A549 (cell line): ENCODE measurements around the gene MPC2. TPM values are rescaled to one million over a fixed set of nuclear protein-coding genes. Genes with fewer than 3 reads are reported as not detected.

ENCODE experiments used
- ATAC-seq, 2 experiments: fragments of 200-7000 bp in 1 of 2; fragments of >200 bp in 1 of 2; cut with Nextera tagmentation in 1 of 2; cut with Tn5 transposase in 1 of 2; 3 replicates each; pipeline versions ENCODE4 v1.8.0 to v1.9.1; 2018 to 2020; ENCODE audit warnings: mild to moderate bottlenecking in 1 of 2, moderate library complexity in 1 of 2
- CTCF ChIA-PET: fragments of 300-600 bp; sonication (Branson Sonifier 250); formaldehyde crosslinking; extraction: SDS; loops from one replicate; lab custom pipeline; 2021; ENCODE audit warnings: antibody characterized with exemption, inconsistent platforms; lab: Yijun Ruan, JAX
- POLR2A ChIA-PET: fragments of 350-600 bp; formaldehyde crosslinking; extraction: SDS; loops from one replicate; lab custom pipeline; 2021; ENCODE audit warnings: antibody characterized with exemption, inconsistent platforms; lab: Yijun Ruan, JAX
- DNase-seq, 2 experiments: peaks; one replicate each; pipeline versions ENCODE4 v3.0.0 to v3.0.0-alpha.2; 2011 to 2016; ENCODE audit warnings: low read depth in 1 of 2, low spot score in 1 of 2
- FAIRE-seq: peaks from 2 replicates; lab custom pipeline; 2011; peaks lifted over from hg19 to GRCh38; lab: Jason Lieb, UNC
- H3K27ac ChIP-seq, 2 experiments: fragments of >200 bp; sonication (Bioruptor Twin); formaldehyde crosslinking; 3 replicates each; pipeline ENCODE4 v1.5.1; 2016 to 2017
- H3K4me1 ChIP-seq: fragments of >200 bp; sonication (Bioruptor Twin); formaldehyde crosslinking; 3 replicates; pipeline ENCODE4 v1.6.1; 2016
- H3K4me2 ChIP-seq: fragments of >200 bp; sonication (Bioruptor Twin); formaldehyde crosslinking; 3 replicates; pipeline ENCODE4 v1.6.1; 2016
- H3K4me3 ChIP-seq: fragments of >200 bp; sonication (Bioruptor Twin); formaldehyde crosslinking; 3 replicates; pipeline ENCODE4 v1.5.1; 2016
- H3K9me3 ChIP-seq: fragments of >200 bp; sonication (Bioruptor Twin); formaldehyde crosslinking; 3 replicates; pipeline ENCODE4 v1.6.1; 2016
- ATOH8 ChIP-seq: fragments of 250-450 bp; sonication (Bioruptor Pico); IDR thresholded peaks from 2 replicates; pipeline ENCODE4 v1.5.0; 2020; ENCODE audit warnings: low read depth, mild to moderate bottlenecking, moderate library complexity
- BCL3 ChIP-seq: fragments of >200 bp; sonication (Bioruptor Twin); formaldehyde crosslinking; IDR thresholded peaks from 3 replicates; pipeline ENCODE4 v1.6.1; 2016
- BHLHE40 ChIP-seq: IDR thresholded peaks from 2 replicates; pipeline ENCODE4 v1.6.1; 2012; ENCODE audit warnings: low read depth, low read length, inconsistent platforms
- CBX2 ChIP-seq: fragments of 200-600 bp; sonication (generic); IDR thresholded peaks from 2 replicates; pipeline ENCODE4 v1.6.1; 2016; ENCODE audit warnings: low read depth, mild to moderate bottlenecking, borderline replicate concordance
- CBX8 ChIP-seq: fragments of 200-600 bp; sonication (generic); IDR thresholded peaks from 2 replicates; pipeline ENCODE4 v1.6.1; 2016
- CEBPB ChIP-seq, 2 experiments: fragments of >200 bp in 1 of 2; sonication (Bioruptor Twin) in 1 of 2; formaldehyde crosslinking in 1 of 2; IDR thresholded peaks; 2 replicates each; pipeline ENCODE4 v1.6.1; 2012 to 2016
- CTCF ChIP-seq: fragments of >200 bp; sonication (Bioruptor Twin); formaldehyde crosslinking; IDR thresholded peaks from 3 replicates; pipeline ENCODE4 v1.5.1; 2016
- EP300 ChIP-seq, 2 experiments: fragments of >200 bp; sonication (Bioruptor Twin); formaldehyde crosslinking; IDR thresholded peaks; 2 replicates in 1 of 2; 3 replicates in 1 of 2; pipeline ENCODE4 v1.6.1; 2016 to 2017
- FOSL2 ChIP-seq, 2 experiments: fragments of 450-650 bp in 1 of 2; fragments of >200 bp in 1 of 2; sonication (Bioruptor Twin) in 1 of 2; formaldehyde crosslinking; IDR thresholded peaks; 2 replicates each; pipeline versions ENCODE4 v1.5.0 to v1.6.1; 2016 to 2020; ENCODE audit warnings: mild to moderate bottlenecking in 1 of 2, moderate library complexity in 1 of 2
- GATA3 ChIP-seq: IDR thresholded peaks from 2 replicates; pipeline ENCODE4 v1.6.1; 2012; ENCODE audit warnings: borderline replicate concordance
- HES2 ChIP-seq: fragments of >200 bp; sonication (Bioruptor Twin); formaldehyde crosslinking; IDR thresholded peaks from 2 replicates; pipeline ENCODE4 v1.6.1; 2016
- HEYL ChIP-seq: fragments of 250-450 bp; sonication (Bioruptor Pico); IDR thresholded peaks from 2 replicates; pipeline ENCODE4 v1.8.0; 2021; ENCODE audit warnings: mild to moderate bottlenecking, moderate library complexity
- KDM5A ChIP-seq: fragments of 200-600 bp; sonication (generic); IDR thresholded peaks from 2 replicates; pipeline ENCODE4 v1.6.1; 2016; ENCODE audit warnings: antibody characterized with exemption, mild to moderate bottlenecking
- MAFK ChIP-seq: fragments of 450-650 bp; IDR thresholded peaks from 2 replicates; pipeline ENCODE4 v1.6.1; 2014; ENCODE audit not compliant: partially characterized antibody
- MAX ChIP-seq: IDR thresholded peaks from 2 replicates; pipeline ENCODE4 v1.6.1; 2012
- NFE2L2 ChIP-seq: fragments of 150-350 bp; conservative IDR thresholded peaks from 2 replicates; pipeline ENCODE4 v1.6.1; 2014; ENCODE audit warnings: low read length
- NR3C1 ChIP-seq: fragments of >200 bp; sonication (Bioruptor Twin); formaldehyde crosslinking; IDR thresholded peaks from 3 replicates; pipeline ENCODE4 v1.6.1; 2017
- POLR2A ChIP-seq: IDR thresholded peaks from 2 replicates; pipeline ENCODE4 v1.6.1; 2012; ENCODE audit warnings: mild to moderate bottlenecking, low read length
- POLR2AphosphoS2 ChIP-seq: conservative IDR thresholded peaks from 2 replicates; pipeline ENCODE4 v1.6.1; 2012; ENCODE audit warnings: low read length, improper control_type of control experiment, inconsistent platforms
- RAD21 ChIP-seq, 2 experiments: fragments of >200 bp in 1 of 2; sonication (Bioruptor Twin) in 1 of 2; formaldehyde crosslinking in 1 of 2; IDR thresholded peaks in 1 of 2; conservative IDR thresholded peaks in 1 of 2; 2 replicates in 1 of 2; 3 replicates in 1 of 2; pipeline ENCODE4 v1.6.1; 2012 to 2018; ENCODE audit warnings: inconsistent platforms in 1 of 2
- RCOR1 ChIP-seq: fragments of 150-350 bp; IDR thresholded peaks from 2 replicates; pipeline ENCODE4 v1.6.1; 2014; ENCODE audit warnings: antibody characterized with exemption, low read length, low read depth
- RFX5 ChIP-seq: fragments of 450-650 bp; IDR thresholded peaks from 2 replicates; pipeline ENCODE4 v1.7.1; 2014; ENCODE audit warnings: antibody characterized with exemption, mild to moderate bottlenecking, moderate library complexity
- TP53 ChIP-seq: fragments of 250-450 bp; sonication (Bioruptor Pico); IDR thresholded peaks from 2 replicates; pipeline ENCODE4 v1.5.0; 2021; ENCODE audit warnings: mild to moderate bottlenecking, moderate library complexity
- ZC3H11A ChIP-seq: fragments of 450-650 bp; IDR thresholded peaks from 2 replicates; pipeline ENCODE4 v1.6.1; 2014; ENCODE audit warnings: antibody characterized with exemption, mild to moderate bottlenecking
- ZFP36 ChIP-seq: fragments of 450-650 bp; IDR thresholded peaks from 2 replicates; pipeline ENCODE4 v1.6.1; 2014; ENCODE audit warnings: borderline replicate concordance; ENCODE audit not compliant: partially characterized antibody
- ZNF302 ChIP-seq: fragments of 250-450 bp; sonication (Bioruptor Pico); IDR thresholded peaks from 2 replicates; pipeline ENCODE4 v1.9.0; 2021; ENCODE audit warnings: inconsistent platforms, mild to moderate bottlenecking, moderate library complexity
- WGBS: methylation state at CpG from one replicate; pipeline ENCODE4 v1.1.6; 2017; ENCODE audit errors: missing lambda C conversion rate; 5-methylcytosine and 5-hydroxymethylcytosine counted together
- polyA plus RNA-seq, 4 experiments: library from polyadenylated mRNA; depleted of rRNA in 3 of 4; stranded (reverse); fragments of >200 nt; fragmentation: RNase III in 1 of 4; extraction: RNeasy Plus Mini Kit Qiagen cat#74134 plus additional on column Dnase treatment in 1 of 4; gene quantifications; 2 replicates in 3 of 4; 3 replicates in 1 of 4; pipeline ENCODE4 v1.2.3, GENCODE V29; 2011 to 2017
- TF ChIP-seq, protein P1 (sequence below): IDR thresholded peaks from 2 replicates; pipeline ENCODE4 v1.6.1; 2012
- TF ChIP-seq, protein P2 (sequence below): fragments of 150-350 bp; IDR thresholded peaks from 2 replicates; pipeline ENCODE4 v1.6.1; 2014; ENCODE audit warnings: low read depth, mild to moderate bottlenecking, low read length
- TF ChIP-seq, protein P3 (sequence below): fragments of 250-450 bp; sonication (Bioruptor Pico); IDR thresholded peaks from 2 replicates; pipeline ENCODE4 v1.5.0; 2021; ENCODE audit warnings: mild to moderate bottlenecking, moderate library complexity, borderline replicate concordance

MPC2 gene
- polyA plus RNA-seq, 2 of the 4 experiments (the other 2 are of a cell fraction) = 53.0 to 120 TPM

DNA sequence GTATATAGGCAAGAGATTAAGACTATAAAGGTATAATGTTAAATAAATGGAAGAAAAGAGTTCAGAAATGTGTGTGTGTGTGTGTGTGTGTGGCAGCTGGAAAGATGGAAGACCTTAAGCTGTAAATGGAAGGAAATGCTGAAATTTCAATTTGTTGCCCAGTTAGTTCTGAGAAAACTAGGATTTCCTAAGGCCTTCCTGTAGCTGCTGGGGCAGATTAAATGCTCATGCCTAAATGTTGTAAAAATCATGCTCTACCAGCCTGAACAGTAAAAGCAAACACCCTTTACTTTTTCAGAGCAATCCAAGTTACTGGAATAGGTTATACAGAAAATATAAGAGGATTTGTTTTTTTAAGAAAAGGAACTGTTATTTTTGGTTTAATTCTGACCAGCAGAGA lies 31.2 kb downstream of the MPC2 start:
- ChIA-PET POLR2A (no interaction called here), CTCF (no interaction called here)
- ATAC-seq (no peak), FAIRE-seq (no peak), DNase-seq (no peak)
- no peaks in the 10 kb centered on the region for H3K9me3 ChIP-seq
- peaks cover 9% of the 10 kb centered on the region; the same call in 2 of the 3 replicates for H3K4me1 ChIP-seq
- no peak overlapping the region for H3K4me2 ChIP-seq
- TF ChIP-seq CBX8 (no peak), KDM5A (no peak), POLR2A (no peak), BCL3 (no peak), ZNF302 (CRISPR knock-in tag) (no peak), NR3C1 (no peak), CTCF (no peak), POLR2AphosphoS2 (no peak), MAFK (no peak), ZC3H11A (no peak), RAD21 (conservative IDR thresholded peaks at IDR 0.05 in 1 of 2, IDR thresholded peaks at IDR 0.05 in 1 of 2) (no peak), HEYL (no peak), CEBPB (IDR thresholded peaks at IDR 0.05) (no peak), TP53 (CRISPR knock-in tag) (no peak), EP300 (IDR thresholded peaks at IDR 0.05) (no peak)
- TF ChIP-seq, protein P1, sequence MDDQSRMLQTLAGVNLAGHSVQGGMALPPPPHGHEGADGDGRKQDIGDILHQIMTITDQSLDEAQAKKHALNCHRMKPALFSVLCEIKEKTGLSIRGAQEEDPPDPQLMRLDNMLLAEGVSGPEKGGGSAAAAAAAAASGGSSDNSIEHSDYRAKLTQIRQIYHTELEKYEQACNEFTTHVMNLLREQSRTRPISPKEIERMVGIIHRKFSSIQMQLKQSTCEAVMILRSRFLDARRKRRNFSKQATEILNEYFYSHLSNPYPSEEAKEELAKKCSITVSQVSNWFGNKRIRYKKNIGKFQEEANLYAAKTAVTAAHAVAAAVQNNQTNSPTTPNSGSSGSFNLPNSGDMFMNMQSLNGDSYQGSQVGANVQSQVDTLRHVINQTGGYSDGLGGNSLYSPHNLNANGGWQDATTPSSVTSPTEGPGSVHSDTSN = no peak
- TF ChIP-seq, protein P2, sequence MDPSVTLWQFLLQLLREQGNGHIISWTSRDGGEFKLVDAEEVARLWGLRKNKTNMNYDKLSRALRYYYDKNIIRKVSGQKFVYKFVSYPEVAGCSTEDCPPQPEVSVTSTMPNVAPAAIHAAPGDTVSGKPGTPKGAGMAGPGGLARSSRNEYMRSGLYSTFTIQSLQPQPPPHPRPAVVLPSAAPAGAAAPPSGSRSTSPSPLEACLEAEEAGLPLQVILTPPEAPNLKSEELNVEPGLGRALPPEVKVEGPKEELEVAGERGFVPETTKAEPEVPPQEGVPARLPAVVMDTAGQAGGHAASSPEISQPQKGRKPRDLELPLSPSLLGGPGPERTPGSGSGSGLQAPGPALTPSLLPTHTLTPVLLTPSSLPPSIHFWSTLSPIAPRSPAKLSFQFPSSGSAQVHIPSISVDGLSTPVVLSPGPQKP = no peak
- TF ChIP-seq, protein P3, sequence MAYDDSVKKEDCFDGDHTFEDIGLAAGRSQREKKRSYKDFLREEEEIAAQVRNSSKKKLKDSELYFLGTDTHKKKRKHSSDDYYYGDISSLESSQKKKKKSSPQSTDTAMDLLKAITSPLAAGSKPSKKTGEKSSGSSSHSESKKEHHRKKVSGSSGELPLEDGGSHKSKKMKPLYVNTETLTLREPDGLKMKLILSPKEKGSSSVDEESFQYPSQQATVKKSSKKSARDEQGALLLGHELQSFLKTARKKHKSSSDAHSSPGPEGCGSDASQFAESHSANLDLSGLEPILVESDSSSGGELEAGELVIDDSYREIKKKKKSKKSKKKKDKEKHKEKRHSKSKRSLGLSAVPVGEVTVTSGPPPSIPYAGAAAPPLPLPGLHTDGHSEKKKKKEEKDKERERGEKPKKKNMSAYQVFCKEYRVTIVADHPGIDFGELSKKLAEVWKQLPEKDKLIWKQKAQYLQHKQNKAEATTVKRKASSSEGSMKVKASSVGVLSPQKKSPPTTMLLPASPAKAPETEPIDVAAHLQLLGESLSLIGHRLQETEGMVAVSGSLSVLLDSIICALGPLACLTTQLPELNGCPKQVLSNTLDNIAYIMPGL (CRISPR knock-in tag) = no peak
- no peak overlapping the region for H3K4me3 ChIP-seq
- H3K27ac ChIP-seq = no peak overlapping the region

- ATAC-seq = no peak; a peak in 1 of 6 replicates
- H3K4me2 ChIP-seq = no peak overlapping the region
- WGBS = 92% methylated on average over 3 of the region's 3 CpGs
- FAIRE-seq = no peak
- DNase-seq = no peak
- no peak for TF ChIP-seq POLR2A
- TF ChIP-seq MAX = no peak
- TF ChIP-seq CBX2 = no peak
- TF ChIP-seq HES2 = no peak
- TF ChIP-seq EP300 (IDR thresholded peaks at IDR 0.05) = no peak
- TF ChIP-seq BHLHE40 = no peak
- no peak for TF ChIP-seq NFE2L2
- TF ChIP-seq KDM5A = no peak
- no peak for TF ChIP-seq ZFP36
- no peak for TF ChIP-seq GATA3
- no peak for TF ChIP-seq RFX5
- no peak for TF ChIP-seq FOSL2 (IDR thresholded peaks at IDR 0.05)
- no peak for TF ChIP-seq FOSL2 (CRISPR knock-in tag; IDR thresholded peaks at IDR 0.05)
- TF ChIP-seq RCOR1 = no peak
- no peak for TF ChIP-seq MAFK
- TF ChIP-seq, protein P3 (CRISPR knock-in tag) = no peak
- no peak for TF ChIP-seq ATOH8 (CRISPR knock-in tag)
- TF ChIP-seq, all 56 proteins: peak for 0
- ChIA-PET POLR2A (no interaction called here), CTCF (interaction anchor here (1.6 kb wide), 1 partner anchor 10 kb away, joined by 4 read pairs; no protein-coding TSS in a partner anchor)
- no peaks in the 10 kb centered on the region for H3K9me3 ChIP-seq
- no peak overlapping the region for H3K4me3 ChIP-seq
- H3K27ac ChIP-seq = no peak overlapping the region
- H3K4me1 ChIP-seq = peaks cover 9% of the 10 kb centered on the region; the same call in 2 of the 3 replicates
Observed at GRCh38 chr1:167905182-167905581, 31.7 kb downstream of the MPC2 start.
